ENCODE data around the gene MGAT3.

Gene MGAT3

DNA sequence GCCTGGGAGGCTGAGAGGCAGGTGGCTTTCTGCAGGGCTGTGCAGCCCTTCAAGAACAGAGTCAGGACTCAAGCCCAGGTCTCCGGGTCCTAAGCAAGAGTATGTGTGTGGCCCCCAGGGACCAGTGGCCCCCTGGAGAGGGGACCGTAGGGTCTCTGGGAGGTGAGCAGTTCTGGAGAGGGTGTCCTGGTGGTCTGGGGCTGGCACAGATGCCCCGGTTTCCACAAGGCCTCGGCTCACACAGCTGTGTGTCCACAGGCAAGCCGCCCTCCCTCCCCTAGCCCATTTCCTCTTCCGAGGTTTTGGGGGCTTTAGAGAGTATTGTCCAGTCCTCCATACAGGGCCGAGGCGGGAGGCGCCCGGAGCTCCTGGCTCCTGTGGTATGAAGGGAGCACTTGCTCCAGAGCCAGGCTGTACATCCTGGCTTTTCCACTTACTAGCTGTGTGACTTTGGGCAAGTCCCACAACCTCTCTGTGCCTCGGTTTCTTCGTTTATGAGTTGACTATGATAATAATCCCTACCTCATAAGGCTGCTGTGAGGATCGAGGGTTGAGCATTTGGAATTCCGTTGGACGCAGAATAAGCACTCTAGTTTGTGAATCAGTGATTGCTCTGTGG, 79.1 kb downstream of the MGAT3 start:
- TF ChIP-seq, protein P1, sequence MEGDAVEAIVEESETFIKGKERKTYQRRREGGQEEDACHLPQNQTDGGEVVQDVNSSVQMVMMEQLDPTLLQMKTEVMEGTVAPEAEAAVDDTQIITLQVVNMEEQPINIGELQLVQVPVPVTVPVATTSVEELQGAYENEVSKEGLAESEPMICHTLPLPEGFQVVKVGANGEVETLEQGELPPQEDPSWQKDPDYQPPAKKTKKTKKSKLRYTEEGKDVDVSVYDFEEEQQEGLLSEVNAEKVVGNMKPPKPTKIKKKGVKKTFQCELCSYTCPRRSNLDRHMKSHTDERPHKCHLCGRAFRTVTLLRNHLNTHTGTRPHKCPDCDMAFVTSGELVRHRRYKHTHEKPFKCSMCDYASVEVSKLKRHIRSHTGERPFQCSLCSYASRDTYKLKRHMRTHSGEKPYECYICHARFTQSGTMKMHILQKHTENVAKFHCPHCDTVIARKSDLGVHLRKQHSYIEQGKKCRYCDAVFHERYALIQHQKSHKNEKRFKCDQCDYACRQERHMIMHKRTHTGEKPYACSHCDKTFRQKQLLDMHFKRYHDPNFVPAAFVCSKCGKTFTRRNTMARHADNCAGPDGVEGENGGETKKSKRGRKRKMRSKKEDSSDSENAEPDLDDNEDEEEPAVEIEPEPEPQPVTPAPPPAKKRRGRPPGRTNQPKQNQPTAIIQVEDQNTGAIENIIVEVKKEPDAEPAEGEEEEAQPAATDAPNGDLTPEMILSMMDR (IDR thresholded peaks at IDR 0.05) = no peak

DNA sequence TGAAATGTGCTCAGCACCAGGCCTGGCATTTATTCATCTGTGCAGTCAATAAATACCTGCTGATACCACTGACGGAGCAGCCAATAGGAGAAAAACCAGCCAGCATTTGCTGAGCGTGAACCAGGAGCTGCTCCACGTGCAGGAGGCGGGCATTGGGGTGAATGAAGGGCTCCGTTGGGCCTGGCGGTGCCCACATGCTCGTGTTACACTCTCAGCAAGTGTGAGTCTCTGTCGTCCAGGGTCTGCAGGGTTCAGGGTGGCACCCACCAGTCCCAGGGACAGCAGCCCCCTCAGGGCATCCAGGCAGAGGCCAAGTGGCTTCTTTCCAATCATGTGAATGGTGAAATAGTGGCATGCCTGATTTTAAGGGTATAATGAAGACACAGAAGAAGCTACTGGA, 79.9 kb downstream of the MGAT3 start:
- TF ChIP-seq, protein P1 (IDR thresholded peaks at IDR 0.05) = no peak

DNA sequence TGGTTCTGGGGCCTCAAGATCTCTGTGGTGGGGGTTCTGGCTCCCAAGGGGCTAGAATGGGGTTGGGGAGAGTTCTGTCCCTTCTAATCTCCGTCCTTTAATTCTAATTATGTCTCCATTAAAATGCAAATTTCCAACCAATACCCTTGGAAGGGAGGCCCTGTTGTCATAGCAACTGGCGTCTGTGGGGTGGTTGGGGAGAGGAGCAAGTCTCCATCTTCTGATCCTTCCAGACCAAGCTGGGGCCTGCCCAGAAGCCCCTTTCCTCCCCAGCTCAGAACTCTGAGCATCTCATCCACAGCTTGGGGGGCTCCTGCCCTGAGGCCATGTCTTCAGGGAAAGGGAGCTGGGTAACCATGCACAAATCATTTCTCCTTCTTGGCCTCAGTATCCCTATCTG, 81.2 kb downstream of the MGAT3 start:
- TF ChIP-seq, protein P1 (IDR thresholded peaks at IDR 0.05) = no peak
